ENCODE measurements around the gene ACSM2A.
"Not testable (repeated sequence)": the region's sequence is repeated elsewhere in the genome, so short reads cannot be mapped to it uniquely, and the experiment has no call there.

The ACSM2A gene

DNA sequence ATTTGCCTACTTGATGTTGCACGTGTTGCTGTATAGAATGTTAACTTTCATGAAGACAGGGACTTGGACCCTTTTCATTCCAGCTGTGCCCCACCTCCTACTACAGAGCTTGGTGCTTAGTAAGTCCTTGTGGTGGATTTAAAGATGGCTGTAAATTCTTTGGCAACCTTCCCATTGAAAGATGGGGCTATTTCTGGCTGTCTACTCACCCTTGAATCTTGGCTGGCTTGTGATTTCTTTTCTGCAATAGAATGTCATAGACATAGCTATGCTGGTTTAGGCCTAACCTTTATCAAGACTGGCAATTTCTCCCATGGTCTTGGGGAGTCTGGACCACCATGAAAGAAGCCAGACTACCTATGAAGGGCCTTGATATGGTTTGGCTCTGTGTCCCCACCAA lies 59.0 kb downstream of the ACSM2A start:
- DNase-seq (ENCODE audit: low read depth in 2 of 2) = no peak
- TF ChIP-seq, protein P1, sequence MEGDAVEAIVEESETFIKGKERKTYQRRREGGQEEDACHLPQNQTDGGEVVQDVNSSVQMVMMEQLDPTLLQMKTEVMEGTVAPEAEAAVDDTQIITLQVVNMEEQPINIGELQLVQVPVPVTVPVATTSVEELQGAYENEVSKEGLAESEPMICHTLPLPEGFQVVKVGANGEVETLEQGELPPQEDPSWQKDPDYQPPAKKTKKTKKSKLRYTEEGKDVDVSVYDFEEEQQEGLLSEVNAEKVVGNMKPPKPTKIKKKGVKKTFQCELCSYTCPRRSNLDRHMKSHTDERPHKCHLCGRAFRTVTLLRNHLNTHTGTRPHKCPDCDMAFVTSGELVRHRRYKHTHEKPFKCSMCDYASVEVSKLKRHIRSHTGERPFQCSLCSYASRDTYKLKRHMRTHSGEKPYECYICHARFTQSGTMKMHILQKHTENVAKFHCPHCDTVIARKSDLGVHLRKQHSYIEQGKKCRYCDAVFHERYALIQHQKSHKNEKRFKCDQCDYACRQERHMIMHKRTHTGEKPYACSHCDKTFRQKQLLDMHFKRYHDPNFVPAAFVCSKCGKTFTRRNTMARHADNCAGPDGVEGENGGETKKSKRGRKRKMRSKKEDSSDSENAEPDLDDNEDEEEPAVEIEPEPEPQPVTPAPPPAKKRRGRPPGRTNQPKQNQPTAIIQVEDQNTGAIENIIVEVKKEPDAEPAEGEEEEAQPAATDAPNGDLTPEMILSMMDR (IDR thresholded peaks at IDR 0.05; ENCODE audit: low read depth, low read length) = no peak
- no peak overlapping the region for H3K4me3 ChIP-seq (replicated peaks in 1 of 2; ENCODE audit: low read depth in 2 of 2, low read length in 2 of 2)

DNA sequence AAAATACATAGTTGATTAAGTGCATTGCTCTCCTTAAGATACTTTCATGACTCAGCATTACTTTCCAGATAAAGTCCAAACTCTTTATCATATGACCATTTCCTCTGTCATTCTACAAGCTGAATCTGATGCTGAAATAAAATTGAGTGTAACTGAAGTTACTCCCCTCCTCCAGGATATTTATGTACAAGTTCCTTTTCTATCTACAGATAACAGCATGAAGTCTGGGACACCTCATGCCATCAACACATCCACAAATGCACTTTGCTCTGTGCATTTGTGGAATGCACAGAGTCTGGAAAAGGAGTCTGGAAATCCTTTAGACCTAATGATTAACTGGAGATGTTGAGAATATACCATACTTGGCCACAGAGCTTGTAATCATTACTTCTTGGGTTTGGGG lies 64.4 kb downstream of the ACSM2A start:
- peak in 1 of 2 donors; percentile 5 for DNase-seq (ENCODE audit: low read depth in 2 of 2)
- TF ChIP-seq, protein P1 (IDR thresholded peaks at IDR 0.05; ENCODE audit: low read depth, low read length) = no peak
- H3K4me3 ChIP-seq (replicated peaks in 1 of 2; ENCODE audit: low read depth in 2 of 2, low read length in 2 of 2) = no peak overlapping the region

DNA sequence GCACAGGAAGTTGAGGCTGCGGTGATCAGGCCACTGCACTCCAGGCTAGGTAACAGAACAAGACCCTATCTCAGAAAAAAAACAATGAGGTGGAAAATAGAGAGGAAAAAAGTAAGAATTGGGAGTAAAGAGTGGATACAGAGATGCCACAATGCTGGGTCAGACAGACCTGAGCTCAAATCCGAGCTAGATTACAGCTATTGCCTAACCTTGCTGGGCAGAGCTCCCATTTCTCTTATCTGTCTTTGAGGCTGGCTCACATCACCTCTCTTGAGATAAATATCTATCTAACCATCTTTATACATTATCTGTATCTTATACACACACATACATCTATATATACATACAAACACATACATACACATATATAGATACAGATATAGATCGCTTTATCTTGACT lies 65.8 kb downstream of the ACSM2A start:
- H3K4me3 ChIP-seq (replicated peaks in 1 of 2; ENCODE audit: low read depth in 2 of 2, low read length in 2 of 2) = no peak overlapping the region
- TF ChIP-seq, protein P1 (IDR thresholded peaks at IDR 0.05; ENCODE audit: low read depth, low read length) = no peak
- no peak for DNase-seq (ENCODE audit: low read depth in 2 of 2)

DNA sequence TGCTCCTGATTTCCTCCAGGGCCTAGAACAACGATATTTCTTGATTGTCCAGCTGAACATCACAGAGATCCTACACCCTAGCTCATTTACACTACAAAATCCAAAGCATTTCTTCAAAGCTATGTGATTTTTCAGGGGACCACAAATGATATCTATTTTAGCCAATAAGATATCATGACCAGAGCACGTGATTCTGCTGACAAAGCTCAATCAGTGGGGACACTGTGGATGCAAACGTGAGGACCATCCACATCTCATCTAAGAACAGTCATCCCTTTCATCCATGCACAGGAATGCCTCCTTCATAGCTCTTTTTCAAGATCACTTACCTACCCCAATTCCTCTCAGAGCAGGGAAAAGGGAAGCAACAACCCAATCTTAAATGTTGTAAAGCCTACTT lies 67.9 kb downstream of the ACSM2A start:
- DNase-seq (ENCODE audit: low read depth in 2 of 2) = no peak
- H3K4me3 ChIP-seq (replicated peaks in 1 of 2; ENCODE audit: low read depth in 2 of 2, low read length in 2 of 2) = no peak overlapping the region
- TF ChIP-seq, protein P1 (IDR thresholded peaks at IDR 0.05; ENCODE audit: low read depth, low read length) = no peak

DNA sequence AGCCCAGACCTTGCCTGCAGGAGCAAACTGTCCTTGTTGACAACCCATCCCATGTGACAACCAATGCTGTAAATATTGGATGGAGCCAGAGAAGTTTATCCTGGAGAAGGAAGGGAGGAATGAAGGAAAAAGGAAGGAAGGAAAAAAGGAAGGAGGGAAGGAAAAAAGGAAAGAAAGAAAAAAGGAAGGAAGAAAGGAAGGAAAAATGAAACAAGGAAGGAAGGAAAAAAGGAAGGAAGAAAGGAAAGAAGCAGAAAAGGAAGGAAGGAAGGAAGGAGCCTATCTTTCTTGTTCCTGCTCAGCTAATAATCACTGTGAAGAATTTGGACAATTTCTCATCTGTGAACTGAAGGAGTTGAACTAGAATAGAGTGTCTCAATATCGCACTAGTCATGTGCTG lies 68.8 kb downstream of the ACSM2A start:
- no peak overlapping the region for H3K4me3 ChIP-seq (replicated peaks in 1 of 2; ENCODE audit: low read depth in 2 of 2, low read length in 2 of 2)
- TF ChIP-seq, protein P1 (IDR thresholded peaks at IDR 0.05; ENCODE audit: low read depth, low read length) = no peak
- no peak for DNase-seq (ENCODE audit: low read depth in 2 of 2)

DNA sequence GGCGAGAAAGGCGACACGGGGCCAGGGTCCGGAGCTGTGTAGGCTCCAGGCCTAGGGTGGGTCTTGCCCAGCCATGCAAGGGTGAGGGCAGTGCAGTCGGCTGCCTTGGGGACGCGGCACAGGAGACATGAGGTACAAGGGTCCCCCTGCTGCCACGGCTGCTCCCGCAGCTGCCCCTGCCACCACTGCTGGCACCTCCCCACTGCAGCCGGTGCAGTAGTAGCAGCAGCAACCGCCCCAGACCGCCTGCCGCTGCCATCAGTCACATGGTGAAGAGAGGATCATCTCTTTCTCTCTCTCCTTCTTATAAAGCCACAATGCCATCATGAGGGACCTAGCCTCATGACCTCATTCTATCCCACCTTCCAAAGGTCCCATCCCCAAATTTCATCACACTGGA lies 80.5 kb downstream of the ACSM2A start:
- DNase-seq (ENCODE audit: low read depth in 2 of 2); H3K4me3 ChIP-seq (replicated peaks in 1 of 2; ENCODE audit: low read depth in 2 of 2, low read length in 2 of 2): not testable (repeated sequence)

DNA sequence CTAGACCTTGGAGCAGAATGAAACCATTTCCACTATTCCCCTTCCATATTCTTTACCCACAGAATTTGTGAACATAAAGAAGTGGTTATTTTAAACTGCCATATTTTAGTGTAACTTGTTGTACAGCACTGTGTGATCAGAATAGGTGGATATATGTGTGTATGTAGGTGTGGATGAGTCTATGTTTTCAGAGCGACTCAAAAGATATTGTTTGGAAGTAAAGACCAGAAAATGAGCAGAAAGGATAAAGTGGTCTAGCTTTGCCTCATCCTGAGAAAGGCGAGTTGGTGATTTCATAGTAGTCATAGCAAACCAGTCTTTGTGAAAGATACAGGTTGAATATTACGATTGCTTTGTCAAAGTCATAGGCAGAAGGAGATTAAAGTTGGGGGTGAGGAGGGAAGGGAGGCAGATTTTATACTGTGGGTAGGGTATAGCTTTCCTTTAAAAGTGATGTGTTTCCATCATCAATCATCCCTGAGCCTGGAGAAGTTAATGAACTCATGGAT lies 81.0 kb downstream of the ACSM2A start:
- DNase-seq (ENCODE audit: low read depth in 2 of 2); H3K4me3 ChIP-seq (replicated peaks in 1 of 2; ENCODE audit: low read depth in 2 of 2, low read length in 2 of 2): not testable (repeated sequence)

DNA sequence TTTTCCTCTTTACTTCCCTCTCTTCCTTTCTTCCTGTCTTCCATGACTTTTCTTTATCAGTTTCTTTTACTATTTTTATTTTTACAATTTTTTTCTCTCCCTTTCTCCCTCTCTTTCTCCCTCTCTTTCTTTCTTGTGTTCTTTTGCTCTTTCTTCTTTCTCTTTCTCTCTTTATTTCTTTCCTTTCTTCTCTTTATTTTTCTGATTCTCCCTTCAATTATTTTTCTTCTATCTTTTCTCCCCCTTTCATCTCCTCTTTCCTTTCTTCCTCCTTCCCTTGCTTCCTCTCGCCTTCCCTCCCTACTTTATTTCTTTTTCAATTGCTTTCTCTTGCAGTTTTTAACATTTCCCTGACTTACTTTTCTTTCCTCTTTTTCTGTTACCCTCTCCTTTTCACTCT lies 85.3 kb downstream of the ACSM2A start:
- DNase-seq (ENCODE audit: low read depth in 2 of 2); H3K4me3 ChIP-seq (replicated peaks in 1 of 2; ENCODE audit: low read depth in 2 of 2, low read length in 2 of 2): not testable (repeated sequence)
